ENCODE data around the gene TRPV5.

The TRPV5 gene

DNA sequence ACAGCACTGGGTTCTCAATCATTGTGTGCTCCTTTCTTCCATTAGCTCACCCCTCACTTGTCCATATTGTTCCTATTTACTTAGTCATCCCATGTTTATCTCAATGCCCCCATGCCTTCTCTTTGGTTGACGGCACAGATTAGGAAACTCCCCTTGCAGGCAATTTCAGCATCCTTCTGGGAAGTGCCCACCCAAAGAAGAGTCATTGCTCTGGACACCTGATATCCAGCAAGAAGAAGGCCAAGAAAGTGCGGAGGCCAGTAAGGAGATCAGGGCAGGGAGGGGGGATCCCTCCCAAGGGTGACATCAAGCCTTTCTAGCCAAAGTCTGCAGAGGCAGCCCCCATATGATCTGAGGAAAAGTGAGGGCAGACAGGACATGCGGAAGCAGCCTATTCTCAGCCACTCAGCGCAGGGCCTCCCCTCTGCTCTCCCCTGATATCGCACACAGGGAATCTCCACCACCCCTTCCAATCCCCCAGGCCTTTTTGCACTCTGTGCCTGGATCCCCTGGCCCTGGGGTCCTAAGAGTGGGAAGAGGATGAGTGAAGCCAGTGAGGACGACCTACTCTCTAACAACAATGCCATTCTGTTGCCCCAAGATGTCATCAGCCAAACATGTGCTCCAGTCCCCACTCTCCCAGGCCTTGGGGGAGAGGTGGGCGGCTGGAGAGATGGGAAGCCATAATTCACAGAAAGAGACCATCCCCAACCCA is 49.8 kb downstream of the TRPV5 start:
- no peak for DNase-seq

DNA sequence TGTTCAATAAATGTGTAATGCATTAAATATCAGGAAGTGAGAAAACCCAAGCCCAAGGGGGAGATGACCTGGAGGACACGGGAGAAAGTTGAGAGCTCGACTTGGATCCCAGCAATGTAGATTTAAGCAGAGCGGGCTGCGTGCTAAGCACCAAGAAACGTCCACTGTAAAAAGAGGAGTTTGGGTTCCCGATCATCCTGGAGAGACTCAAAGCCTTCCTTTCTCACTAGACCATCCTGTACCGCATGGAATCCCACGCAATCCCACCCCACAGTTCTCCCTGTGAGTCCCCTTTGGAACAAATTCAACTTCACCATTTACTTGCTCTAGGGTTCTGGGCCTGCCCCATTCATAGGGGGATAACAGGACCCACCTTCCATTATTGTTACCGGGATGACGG is 50.4 kb downstream of the TRPV5 start:
- no peak for DNase-seq

DNA sequence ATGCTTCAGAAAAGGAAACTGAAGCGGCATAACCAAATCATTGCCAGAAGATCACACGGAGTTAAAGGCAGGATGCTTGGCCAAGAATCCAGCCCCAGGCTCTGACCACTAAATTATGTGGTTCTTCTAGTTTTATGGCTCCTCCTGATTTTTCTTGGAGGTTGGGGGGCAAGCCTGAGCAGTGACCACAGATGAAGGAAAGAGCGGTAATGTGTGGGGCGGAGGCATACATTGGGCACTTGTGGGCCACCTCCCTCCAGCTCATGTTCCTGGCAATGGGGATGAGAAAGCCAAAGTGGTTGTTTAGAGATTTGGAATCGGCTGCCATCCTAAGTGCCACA is 51.2 kb downstream of the TRPV5 start:
- no peak for DNase-seq

DNA sequence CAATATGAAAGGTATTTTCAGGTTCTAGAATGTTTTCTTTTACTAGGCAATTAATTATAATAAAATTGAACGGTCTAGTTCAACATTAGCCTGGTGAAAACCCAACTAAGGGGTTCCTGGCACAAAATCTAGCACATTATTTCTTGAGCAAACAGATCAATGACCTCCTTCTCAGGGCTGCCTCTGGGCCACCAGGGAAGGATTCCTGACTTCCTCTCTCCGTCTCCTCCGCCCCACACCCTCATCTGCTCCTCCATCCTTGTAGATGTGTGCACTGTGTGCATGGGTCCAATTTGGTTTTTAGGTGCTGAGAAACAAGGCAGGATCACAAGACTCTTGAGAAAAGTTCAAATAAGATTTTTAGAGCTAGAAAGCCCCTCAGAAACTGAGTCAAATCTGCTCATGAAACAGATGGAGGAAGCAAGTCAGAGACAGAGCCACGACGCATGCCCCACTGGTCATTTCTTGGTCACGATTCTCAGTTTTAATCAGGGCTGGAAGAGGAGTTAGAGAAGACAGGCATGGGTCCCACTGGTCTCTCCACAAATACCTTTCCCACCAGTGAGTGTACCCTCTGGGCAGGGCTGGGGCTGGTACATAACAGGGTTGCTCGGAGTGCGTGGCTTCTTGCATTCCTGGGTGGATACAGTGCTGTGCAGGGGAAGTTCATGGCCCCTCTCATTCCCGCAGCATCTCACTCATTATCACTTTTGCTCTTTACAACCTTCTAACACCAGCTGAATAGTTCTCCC is 51.8 kb downstream of the TRPV5 start:
- no peak for DNase-seq

DNA sequence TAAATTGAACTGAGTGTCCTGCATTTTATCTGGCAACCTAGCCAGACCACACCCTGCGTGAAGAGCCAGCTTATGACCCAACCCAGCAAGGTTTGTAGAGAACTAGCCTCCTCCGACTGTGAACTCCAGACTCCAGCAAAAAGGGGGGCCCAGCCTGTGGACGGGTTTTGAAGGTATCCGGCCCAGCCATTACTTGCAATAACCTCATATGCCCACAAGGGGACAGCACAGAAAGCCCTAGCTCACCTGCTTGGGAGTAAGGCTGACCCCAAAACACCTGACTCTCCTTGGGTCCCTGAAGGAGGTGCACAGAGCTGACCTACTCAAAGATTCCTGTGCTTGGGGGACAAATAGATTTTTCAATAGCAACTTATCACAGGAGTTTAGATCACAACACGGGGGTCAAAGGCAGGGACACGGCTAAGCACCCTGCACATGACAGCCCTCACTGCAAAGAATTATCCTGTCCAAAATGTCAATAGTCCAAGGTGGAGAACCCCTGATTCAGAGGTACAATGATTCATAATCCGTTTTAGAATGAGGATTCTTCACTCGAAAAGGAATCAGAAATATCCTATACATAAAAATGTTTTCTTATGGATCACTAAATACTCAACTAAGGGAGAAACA is 52.6 kb downstream of the TRPV5 start:
- peak; percentile 20 for DNase-seq

DNA sequence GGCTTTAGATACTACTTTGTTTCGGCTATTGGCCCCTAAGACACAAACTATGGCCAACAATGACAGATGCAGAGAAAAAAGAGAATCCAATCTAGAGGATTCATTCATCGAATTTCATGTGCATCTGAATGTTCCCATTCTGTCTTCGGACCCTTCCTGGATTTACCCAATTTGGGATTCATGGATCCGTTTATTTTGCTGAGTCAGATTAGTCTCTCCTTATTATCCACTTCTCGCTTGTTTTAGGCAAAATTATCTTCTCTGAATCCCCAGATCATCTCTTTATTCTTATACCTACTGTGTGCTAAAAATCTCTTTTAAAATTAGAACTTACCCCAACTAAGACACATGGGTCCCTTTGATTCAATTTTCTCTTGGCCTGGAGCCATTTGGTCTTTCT is 54.5 kb downstream of the TRPV5 start:
- DNase-seq, result no peak

DNA sequence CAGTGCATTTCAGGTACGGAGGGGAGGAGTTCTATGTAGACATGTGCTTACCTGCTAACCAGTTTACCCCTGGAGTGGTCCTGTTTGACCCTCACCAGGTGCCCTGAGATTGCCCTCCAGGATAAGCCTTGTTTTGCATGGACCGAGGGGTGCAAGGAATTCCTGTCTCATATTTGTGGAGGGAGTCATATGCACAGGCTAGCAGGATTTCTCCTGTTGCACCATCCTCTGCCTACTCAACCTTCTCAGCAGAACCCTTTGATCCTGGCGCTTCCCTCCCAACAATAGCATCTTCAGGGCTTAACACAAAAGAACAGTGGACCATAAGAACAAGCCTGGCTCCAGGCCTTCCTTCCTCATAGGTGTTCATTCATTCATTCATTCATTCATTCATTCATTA is 55.2 kb downstream of the TRPV5 start:
- DNase-seq, result no peak

DNA sequence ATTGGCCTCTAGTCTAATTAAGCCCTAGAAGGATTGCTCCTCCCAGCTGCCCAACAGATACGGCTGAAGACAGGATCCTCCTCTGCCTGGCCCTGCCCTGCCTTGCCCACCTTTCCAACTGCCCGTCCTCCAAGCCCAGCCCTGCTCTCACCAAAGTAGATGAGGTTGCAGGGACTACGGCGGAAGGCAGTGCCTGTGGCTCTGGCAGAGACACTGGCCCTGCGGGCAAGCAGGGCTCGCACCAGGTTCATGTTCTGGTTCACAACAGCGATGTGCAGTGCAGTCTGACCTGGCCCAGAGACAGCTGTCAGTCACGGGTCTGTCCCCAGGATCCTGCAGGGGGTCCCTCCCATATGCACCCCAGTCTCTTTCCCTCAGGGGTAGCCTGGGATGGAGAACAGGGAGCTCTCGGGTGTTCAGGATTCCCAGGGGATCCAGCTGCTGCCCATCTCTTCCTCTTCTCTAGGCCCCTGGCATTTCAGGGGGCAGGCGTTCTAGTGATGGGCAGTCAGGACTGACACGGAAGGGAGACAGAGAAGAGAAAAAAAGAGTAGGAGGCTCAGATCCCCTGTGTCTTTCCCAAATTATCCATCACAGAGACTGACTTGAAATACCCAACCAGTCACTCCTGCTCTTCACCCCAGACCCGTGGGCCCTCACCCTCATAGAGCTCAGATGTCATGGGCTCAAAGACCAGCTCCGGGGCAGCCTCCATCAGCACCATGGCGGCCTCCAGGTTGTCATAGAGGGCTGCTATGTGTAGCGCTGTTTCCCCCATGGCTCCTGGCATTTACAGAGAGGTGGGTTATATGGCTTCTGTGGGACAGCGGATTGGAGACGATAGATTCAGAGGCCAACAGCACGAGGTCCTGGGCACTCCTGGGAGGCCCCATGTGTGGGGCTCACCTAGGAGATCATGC is 56.3 kb downstream of the TRPV5 start:
- DNase-seq, result no peak

DNA sequence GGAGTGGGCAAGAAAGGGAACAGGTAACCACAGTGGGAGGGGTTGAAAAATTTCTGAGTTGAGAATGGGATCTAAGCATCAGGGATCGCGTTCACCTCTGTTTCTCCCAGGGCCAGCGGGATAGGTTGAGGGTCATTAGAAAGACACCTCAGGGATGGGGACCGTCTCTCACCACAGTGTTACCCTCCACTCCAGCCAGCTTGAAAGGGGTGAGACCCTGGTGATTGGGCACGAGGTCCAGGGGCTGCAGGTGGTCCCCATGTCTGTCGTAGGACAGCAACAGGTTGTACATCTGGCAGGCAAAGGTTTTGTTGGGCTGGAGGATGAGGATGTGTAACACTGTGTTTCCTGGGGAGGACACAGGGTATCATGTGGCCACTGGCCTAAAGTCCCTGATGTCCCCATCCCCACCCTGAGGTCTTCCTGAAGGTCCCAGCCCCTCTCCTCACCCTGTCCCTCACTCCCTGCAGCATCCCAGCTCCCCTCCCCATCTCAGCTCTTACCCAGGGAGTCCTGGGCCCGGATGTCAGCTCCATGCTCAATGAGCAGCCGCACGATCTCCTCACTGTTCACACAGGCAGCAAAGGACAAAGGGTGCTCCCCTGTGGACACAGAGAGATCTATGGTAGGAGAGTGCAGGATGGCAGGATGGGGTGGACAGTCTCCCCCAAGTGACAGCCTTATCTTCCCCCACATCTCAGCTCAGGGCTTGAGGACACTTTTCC is 57.1 kb downstream of the TRPV5 start:
- no peak for DNase-seq

DNA sequence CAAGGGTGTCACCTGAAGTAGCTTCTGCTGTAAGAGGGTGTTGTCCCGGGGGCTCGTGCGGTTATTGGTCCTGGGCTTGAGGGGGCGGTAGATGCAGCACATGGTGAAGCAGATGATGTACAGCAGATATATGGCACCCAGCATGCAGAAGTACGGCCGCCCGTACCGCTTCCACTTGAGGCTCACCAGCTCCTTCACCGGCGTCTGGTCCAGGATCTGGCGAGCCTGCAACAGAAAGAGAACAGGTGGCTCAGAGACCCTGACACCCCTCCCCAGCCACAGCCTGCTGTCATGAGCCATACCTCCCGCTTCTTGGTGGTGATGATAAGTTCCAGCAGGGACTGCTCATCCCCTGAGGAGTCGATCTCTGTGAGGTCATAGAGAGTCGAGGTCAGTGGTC is 58.1 kb downstream of the TRPV5 start:
- no peak for DNase-seq

DNA sequence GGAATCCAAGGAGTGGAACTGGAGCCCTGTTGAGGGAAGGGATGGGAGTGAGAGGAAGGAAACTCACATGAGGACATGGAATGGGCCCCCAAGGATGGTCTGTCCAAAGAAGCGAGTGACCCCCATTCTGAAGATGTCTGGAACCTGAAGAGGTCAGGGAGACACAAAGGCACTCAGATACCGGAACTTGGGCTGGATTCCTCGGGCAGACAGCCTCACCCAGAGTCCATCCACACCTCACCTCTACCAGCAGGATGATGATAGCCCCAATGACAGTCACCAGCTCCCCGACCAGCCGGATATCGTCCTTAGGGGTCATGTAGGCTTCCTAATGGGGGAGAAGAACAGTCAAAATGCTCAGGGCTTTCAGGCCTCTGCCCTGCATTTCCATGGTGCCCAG is 58.7 kb downstream of the TRPV5 start:
- no peak for DNase-seq

DNA sequence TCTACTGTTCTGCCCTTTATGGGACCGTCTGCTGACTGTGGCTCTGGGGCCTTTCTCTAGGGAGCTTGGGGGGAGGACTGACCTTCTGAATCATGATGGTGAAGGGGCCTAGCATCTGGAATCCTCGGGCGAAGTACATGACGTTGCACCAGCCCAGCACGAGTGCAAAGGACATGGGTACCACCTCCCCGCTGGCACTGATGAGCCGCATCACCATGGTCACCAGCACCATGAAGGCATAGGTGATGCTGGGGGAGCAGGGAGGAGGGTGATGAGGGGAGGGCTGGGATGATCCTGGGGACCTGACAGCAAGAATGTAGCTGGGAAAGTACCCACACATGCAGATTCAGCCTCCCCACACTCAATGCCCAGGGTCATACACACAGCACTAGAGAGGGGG is 59.1 kb downstream of the TRPV5 start:
- DNase-seq, result no peak

DNA sequence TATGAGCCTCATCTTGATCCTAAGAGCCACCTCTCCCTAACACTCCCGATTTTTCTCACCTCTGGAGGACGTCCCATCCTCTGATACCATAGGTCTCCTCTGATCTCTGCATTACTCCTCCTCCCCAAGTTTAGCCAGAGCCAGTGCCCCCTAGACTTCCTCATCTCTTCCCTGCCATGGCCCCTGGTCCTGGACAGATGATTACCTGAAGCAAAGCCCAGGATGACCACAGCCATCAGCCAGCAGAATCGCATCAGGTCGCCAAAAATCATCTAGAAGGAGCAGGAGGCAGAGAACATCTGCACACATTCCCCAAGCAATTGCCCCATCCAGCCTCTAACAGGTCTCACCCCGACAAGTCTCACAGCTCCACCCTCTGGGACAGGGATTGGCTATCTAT is 59.7 kb downstream of the TRPV5 start:
- DNase-seq, result no peak

DNA sequence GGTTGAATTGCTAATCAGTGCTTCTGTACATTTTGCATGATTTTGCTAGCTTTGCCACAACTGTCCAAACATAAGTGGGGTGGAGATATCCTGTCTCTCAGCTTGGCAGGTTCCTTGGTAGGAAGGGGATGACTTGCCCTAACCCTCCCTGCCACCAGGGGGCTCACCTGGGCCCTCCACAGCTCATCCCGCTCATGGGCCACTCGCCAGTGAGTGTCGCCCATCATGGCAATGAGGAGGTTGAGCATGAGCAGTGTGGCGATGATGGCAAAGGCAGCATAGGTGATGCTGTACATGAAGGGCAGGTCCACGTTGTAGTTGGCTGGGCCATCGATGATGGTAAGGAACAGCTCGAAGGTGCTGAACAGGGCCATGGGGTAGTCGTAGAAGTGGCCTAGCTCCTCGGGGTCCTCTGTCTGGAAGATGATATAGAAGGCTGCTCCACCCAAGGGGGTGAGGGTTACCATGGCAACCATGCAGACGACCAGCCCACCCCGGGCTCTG is 60.2 kb downstream of the TRPV5 start:
- peak; percentile 7 for DNase-seq

DNA sequence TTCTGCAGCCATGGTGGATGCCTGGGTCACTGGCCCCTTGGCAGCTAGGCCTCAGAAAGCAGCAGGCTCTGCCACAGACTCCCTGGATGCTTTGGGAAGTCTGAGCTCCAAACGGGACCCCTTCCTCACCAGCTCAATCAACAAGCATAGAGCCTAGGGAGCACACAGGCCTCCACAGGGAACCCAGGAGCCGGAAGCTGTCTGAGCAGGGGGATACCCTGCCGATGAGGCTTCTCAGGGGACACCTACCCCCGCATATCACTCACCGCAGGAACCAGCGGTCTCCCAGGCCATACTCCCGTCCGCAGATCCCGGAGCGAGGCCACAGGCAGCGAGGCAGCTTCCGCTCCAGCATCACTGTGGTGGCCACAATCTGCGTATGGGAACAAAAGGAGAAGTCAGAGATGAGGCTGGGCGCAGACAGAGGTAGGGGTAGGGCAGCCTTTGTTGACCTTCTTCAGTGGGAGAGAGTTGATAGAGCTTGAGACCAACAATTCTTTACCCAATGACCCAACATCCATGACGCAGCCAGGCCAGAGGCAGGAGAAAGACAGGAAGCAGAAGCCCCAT is 61.4 kb downstream of the TRPV5 start:
- DNase-seq, result no peak

DNA sequence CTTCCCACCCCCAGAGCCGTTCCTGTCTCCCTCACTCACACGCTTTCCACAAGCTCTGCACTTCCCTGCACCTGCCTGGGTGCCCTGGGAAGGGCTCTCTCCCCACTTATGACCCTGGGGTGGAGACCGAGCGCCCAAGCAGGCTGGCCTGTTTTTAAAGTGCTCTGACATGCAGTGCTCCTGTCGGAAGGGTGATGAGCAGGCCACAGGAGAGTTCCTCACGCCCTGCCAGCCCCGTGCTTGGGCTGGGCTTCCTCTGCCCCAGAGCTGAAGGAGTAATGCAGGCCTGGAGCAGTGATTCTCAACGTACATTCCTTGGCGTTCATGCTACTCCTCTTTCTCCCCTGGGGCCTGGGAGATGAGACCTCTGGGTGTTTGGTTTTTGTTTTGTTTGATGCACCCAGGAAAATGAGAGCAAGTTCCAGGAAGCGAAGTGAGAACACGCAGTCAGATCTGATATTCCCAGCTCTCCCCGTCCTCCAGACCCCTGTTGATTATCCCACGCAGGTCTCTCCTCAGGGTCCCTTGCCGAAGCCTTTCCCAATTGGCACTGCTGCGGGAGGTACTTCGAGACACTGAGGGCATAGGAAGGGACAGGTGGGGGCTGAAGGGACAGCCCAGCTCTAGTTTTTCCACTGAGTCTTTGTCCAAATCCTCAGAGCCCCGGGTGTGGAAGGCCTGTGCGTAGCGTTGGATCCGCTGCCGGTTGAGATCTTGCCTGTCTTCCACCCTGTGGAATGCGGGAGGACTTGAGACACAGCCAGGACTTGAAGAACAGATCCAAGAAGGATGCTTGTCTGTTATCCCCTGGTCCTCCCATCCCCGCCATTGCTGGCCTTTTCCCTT is 62.1 kb downstream of the TRPV5 start:
- no peak for DNase-seq

DNA sequence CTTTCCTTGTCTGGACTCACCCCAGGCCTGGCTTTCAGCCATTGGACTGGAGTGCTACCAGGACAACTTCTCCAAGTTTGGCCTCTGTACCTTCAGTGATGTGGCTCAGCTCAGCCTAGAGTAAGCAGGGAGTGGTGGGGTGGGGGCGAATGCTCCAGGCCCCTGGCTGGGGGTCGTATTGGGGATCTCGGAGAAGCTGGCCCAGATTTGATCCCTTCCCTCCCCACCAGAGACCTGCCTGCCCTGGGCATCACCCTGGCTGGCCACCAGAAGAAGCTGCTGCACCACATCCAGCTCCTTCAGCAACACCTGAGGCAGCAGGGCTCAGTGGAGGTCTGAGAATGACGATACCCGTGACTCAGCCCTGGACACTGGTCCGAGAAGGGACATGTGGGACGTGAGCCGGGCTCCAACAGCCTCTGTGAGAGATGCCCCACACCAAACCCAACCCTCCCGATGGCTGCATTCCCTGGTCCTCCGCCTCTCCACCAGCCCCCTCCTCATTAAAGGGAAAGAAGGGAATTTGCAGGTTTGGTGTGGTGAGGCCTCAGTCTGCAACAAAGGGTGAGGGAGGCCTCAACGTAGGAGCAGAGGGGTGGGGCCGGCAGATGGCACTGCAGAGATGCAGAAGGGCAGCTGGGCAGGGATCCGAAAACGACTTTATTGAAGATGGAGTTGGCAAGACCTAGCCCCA is 62.8 kb downstream of the TRPV5 start:
- no peak for DNase-seq

DNA sequence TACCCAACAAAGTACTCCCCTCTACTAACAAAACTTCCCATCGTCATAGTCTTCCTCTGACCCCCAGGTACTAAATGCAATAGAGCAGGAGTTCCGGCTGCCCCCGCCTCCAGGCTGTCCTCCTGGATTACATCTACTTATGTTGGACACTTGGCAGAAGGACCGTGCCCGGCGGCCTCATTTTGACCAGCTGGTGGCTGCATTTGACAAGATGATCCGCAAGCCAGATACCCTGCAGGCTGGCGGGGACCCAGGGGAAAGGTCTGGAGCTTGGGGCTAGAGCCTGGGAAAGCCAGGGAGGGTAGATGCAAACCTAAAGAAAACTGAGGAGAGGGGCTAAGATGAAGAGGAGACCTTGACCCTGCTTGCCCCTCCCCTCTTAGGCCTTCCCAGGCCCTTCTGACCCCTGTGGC is 63.4 kb downstream of the TRPV5 start:
- no peak for DNase-seq

DNA sequence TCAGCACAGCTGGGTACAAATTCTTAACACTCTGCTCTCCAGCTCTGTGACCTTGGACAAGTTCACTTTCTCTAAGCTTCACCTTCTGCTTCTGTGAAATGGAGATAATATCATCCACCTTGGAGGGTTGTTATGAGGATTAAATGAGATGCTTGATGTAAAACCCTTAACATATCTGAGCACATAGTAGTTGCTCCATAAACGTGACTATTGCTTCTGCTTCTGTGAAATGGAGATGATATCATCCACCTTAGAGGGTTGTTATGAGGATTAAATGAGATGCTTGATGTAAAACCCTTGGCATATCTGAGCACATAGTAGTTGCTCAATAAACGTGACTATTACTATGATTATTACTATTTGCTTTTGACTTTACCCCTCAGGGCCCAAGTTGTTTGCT is 64.1 kb downstream of the TRPV5 start:
- DNase-seq, result no peak

DNA sequence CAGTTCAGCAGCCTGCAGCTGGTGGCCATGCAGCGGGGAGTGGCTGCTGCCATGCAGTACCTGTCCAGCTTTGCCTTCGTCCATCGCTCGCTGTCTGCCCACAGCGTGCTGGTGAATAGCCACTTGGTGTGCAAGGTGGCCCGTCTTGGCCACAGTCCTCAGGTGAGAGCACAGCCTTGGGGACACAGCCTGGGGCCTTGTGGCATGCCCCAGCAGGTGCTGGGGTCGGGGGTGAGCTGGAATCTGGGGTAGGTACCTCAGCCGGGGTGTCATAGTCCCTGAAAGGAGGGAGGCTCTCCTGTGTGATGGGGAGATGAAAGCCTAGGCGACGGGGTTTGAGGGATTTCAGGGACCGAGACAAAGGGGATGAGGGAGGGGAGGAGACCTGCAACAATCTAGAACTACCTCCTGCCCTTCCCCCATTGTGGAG is 64.5 kb downstream of the TRPV5 start:
- DNase-seq, result no peak
